Fibroblast of lung (primary cell): ENCODE results near the gene POPDC2.
A peak's percentile ranks its signal among the peaks of the same experiment; 100 is the strongest.

Experiments
- EZH2 ChIP-seq: IDR thresholded peaks from 2 replicates; pipeline ENCODE4 v1.5.1; 2012; ENCODE audit warnings: low read length, control low read depth, mild to moderate bottlenecking; ENCODE audit errors: missing control alignments
- TF ChIP-seq, protein P1 (sequence below), 2 donors: IDR thresholded peaks in 1 of 2; conservative IDR thresholded peaks in 1 of 2; 1 replicate in 1 of 2; 2 replicates in 1 of 2; pipeline ENCODE4 v1.5.1; 2011 to 2012; ENCODE audit warnings: low read length in 2 of 2, control low read depth in 1 of 2, inconsistent platforms in 1 of 2, low read depth in 1 of 2, mild to moderate bottlenecking in 1 of 2

DNA sequence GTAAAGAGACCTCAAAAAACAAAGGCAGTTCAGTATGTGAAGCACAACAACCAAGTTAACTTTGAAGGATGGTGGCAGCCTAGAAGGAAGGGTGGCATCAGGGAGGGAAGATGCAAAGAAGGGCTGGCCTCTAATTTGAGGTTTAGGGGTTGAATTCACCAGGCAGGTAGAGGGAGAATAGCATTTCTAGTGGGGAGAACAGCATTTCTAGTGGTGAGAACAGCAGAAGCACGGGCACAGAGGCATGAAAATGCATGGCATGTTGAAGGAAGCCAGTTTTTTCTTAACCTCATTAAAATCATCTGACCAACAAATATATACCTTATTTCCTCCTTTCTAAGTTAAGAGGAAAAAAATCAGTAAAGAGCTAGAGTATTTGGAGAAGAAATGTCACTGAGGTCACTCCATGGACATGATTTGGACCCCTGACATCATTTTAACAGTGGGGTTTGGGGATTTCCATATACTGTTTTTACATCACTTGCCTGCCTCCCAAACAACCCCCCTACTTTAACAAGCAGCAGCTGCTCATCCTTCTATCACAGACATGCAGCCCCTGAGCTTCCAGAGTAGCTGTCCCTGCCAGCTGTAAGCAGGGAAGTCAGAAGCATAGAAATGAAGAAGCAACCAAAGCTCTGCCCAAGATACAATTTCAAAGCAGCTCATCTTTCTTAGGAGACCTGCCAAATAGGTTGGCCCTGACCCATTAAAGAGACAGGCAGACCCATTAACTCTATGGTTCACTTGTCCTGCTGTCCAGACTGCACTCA is 2.4 kb upstream of the POPDC2 start:
- no peak for TF ChIP-seq EZH2
- TF ChIP-seq, protein P1, sequence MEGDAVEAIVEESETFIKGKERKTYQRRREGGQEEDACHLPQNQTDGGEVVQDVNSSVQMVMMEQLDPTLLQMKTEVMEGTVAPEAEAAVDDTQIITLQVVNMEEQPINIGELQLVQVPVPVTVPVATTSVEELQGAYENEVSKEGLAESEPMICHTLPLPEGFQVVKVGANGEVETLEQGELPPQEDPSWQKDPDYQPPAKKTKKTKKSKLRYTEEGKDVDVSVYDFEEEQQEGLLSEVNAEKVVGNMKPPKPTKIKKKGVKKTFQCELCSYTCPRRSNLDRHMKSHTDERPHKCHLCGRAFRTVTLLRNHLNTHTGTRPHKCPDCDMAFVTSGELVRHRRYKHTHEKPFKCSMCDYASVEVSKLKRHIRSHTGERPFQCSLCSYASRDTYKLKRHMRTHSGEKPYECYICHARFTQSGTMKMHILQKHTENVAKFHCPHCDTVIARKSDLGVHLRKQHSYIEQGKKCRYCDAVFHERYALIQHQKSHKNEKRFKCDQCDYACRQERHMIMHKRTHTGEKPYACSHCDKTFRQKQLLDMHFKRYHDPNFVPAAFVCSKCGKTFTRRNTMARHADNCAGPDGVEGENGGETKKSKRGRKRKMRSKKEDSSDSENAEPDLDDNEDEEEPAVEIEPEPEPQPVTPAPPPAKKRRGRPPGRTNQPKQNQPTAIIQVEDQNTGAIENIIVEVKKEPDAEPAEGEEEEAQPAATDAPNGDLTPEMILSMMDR (conservative IDR thresholded peaks at IDR 0.05 in 1 of 2, IDR thresholded peaks at IDR 0.05 in 1 of 2; ENCODE audit: low read depth in 1 of 2, low read length in 2 of 2): peak in 1 of 2 donors; percentile 17
